ENCODE measurements around the gene SPTBN1. TPM values are rescaled to one million over a fixed set of nuclear protein-coding genes. Genes with fewer than 3 reads are reported as not detected.

SPTBN1 gene
- total and polyA plus RNA-seq, 2 of the 13 experiments (the other 11 are each of a cell fraction or from before 2014, with no cell fraction given) = 123 to 299 TPM

DNA sequence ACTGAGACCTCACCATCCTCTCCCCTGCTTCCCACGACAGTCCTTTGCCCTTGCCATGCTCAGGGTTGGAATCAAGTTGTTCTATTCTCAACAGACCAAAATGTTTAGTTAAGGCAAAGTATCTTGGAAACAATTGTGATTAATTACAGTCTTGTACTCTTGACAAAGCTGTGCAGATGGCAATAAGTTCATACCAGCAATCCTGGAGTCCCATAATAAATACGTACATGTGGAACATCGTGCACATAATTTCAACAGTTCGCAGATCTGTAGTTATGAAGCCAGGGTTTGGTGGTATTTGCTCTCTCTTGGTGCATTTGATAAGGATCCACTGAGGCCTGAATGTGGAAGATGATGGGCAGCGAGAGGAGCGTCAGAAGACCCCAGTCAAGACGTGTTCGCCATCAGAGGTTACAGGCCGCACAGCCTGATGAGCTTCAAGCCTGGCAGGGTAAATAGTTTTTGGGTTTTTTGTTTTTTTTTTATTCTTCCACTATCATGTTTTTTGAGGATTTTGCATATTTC is 214.4 kb downstream of the SPTBN1 start (continued):
- TF ChIP-seq ZNF556 (CRISPR knock-in tag; IDR thresholded peaks at IDR 0.05; ENCODE audit: borderline replicate concordance) (no peak), ETV5 (CRISPR knock-in tag; IDR thresholded peaks at IDR 0.05; ENCODE audit: borderline replicate concordance) (no peak), ZNF274 (CRISPR knock-in tag; IDR thresholded peaks at IDR 0.05) (peak; percentile 39; the same call in 1 of the 2 replicates), ZNF605 (CRISPR knock-in tag; IDR thresholded peaks at IDR 0.05) (no peak), SETDB1 (CRISPR knock-in tag; IDR thresholded peaks at IDR 0.05; ENCODE audit: borderline replicate concordance) (no peak), SOX13 (IDR thresholded peaks at IDR 0.05) (no peak), SOX13 (CRISPR knock-in tag; conservative IDR thresholded peaks at IDR 0.05 in 1 of 2, IDR thresholded peaks at IDR 0.05 in 1 of 2) (peak in 1 of 2 experiments; percentile 21; a peak in 1 of 4 replicates), CENPX (CRISPR knock-in tag; IDR thresholded peaks at IDR 0.05) (no peak), PAWR (CRISPR knock-in tag; IDR thresholded peaks at IDR 0.05; ENCODE audit: borderline replicate concordance) (no peak), ATAD3A (CRISPR knock-in tag; IDR thresholded peaks at IDR 0.05) (no peak), POLR2AphosphoS2 (IDR thresholded peaks at IDR 0.05; ENCODE audit: low read depth, low read length) (peak; percentile 29), FOSL1 (CRISPR knock-in tag; IDR thresholded peaks at IDR 0.05; ENCODE audit: borderline replicate concordance) (no peak), ZNF713 (CRISPR knock-in tag; IDR thresholded peaks at IDR 0.05) (no peak), ZNF790 (CRISPR knock-in tag; IDR thresholded peaks at IDR 0.05; ENCODE audit: borderline replicate concordance) (0 out of 2 replicates have a peak, but pooled peaks have one; percentile 44), ZNF180 (CRISPR knock-in tag; IDR thresholded peaks at IDR 0.05; ENCODE audit: borderline replicate concordance, low read depth) (no peak), SP140L (CRISPR knock-in tag; IDR thresholded peaks at IDR 0.05; ENCODE audit: borderline replicate concordance) (no peak), PHF20 (CRISPR knock-in tag; IDR thresholded peaks at IDR 0.05) (no peak), ZNF703 (CRISPR knock-in tag; IDR thresholded peaks at IDR 0.05; ENCODE audit: borderline replicate concordance) (peak; percentile 17; the same call in 1 of the 2 replicates), CCDC6 (CRISPR knock-in tag; IDR thresholded peaks at IDR 0.05) (no peak)
- TF ChIP-seq, protein P1, sequence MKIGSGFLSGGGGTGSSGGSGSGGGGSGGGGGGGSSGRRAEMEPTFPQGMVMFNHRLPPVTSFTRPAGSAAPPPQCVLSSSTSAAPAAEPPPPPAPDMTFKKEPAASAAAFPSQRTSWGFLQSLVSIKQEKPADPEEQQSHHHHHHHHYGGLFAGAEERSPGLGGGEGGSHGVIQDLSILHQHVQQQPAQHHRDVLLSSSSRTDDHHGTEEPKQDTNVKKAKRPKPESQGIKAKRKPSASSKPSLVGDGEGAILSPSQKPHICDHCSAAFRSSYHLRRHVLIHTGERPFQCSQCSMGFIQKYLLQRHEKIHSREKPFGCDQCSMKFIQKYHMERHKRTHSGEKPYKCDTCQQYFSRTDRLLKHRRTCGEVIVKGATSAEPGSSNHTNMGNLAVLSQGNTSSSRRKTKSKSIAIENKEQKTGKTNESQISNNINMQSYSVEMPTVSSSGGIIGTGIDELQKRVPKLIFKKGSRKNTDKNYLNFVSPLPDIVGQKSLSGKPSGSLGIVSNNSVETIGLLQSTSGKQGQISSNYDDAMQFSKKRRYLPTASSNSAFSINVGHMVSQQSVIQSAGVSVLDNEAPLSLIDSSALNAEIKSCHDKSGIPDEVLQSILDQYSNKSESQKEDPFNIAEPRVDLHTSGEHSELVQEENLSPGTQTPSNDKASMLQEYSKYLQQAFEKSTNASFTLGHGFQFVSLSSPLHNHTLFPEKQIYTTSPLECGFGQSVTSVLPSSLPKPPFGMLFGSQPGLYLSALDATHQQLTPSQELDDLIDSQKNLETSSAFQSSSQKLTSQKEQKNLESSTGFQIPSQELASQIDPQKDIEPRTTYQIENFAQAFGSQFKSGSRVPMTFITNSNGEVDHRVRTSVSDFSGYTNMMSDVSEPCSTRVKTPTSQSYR (CRISPR knock-in tag; IDR thresholded peaks at IDR 0.05; ENCODE audit: borderline replicate concordance) = no peak
- TF ChIP-seq, protein P2, sequence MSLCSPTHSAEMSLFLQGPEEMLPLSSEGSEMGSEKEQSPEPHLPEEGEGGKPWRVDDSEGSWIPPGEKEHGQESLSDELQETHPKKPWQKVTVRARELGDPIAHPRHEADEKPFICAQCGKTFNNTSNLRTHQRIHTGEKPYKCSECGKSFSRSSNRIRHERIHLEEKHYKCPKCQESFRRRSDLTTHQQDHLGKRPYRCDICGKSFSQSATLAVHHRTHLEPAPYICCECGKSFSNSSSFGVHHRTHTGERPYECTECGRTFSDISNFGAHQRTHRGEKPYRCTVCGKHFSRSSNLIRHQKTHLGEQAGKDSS (CRISPR knock-in tag; IDR thresholded peaks at IDR 0.05; ENCODE audit: borderline replicate concordance, low read depth) = no peak
